ENCODE data around the gene TMEM53.

The TMEM53 gene

GRCh38 chr1:44646261-44647110, 27.8 kb downstream of the TMEM53 start:
- no peak for DNase-seq

- DNase-seq, result no peak
Observed at GRCh38 chr1:44645476-44646244, 28.6 kb downstream of the TMEM53 start.

DNA sequence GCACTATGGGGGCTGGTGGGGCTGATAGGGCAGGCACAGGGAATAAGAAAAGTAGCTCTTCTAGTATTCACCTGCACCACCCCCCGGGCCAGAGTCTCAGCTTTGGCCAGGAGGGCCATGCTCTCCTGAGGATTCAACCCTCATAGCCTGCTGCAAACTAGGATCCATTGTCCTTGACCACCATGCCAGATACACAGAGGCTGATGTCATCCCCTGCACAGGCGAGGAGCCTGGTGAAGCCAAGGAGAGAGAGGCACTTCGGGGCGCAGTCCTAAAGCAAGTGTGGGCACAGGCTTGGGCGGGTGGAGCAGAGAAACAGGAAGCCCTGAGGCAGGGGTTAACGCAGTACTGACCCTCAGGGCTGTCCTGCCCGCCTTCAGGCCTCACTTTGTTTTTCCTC, 29.5 kb downstream of the TMEM53 start:
- no peak for DNase-seq

- no peak for DNase-seq
Observed at GRCh38 chr1:44643721-44644334, 30.5 kb downstream of the TMEM53 start.

DNA sequence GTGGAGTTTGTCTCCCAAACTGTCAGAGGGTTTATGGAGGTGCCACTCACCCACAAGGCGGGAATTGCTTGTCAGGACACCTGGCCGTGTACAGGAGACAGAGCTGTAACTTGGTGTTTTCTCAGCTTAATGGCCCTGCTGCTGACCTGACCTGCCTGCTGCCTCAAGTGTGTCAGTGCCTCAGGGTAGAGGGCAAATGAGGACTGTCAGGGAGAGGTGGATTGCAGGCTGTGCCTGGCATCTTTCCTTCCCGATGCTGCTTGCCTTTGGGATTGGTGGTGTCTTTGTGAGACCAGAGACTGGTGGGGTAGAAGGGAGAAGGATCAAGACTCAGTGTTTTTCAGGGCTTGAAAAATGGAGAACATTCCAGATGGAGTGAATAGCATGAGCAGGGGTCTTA, 31.4 kb downstream of the TMEM53 start:
- no peak for DNase-seq

DNA sequence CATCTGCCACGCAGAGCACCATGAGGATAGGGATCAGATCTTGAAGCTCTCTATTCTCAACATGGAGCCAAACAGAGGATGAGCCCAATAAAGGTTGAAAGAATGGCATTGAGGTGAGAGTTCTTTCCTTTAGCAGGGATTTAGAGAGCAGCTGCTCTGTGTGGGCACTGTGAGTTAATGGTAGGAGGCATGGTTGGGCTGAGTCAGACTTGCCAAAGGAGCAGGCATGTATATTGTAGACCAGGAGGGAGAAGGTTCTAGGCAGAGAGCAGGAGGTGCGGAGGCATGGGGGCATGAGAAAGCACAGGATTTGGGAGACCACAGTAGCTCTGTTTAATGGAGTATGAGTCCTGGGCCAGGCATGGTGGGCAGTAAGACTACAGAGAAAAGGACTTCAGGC, 32.0 kb downstream of the TMEM53 start:
- DNase-seq, result no peak

GRCh38 chr1:44641126-44642102, 32.9 kb downstream of the TMEM53 start:
- DNase-seq, result no peak

DNA sequence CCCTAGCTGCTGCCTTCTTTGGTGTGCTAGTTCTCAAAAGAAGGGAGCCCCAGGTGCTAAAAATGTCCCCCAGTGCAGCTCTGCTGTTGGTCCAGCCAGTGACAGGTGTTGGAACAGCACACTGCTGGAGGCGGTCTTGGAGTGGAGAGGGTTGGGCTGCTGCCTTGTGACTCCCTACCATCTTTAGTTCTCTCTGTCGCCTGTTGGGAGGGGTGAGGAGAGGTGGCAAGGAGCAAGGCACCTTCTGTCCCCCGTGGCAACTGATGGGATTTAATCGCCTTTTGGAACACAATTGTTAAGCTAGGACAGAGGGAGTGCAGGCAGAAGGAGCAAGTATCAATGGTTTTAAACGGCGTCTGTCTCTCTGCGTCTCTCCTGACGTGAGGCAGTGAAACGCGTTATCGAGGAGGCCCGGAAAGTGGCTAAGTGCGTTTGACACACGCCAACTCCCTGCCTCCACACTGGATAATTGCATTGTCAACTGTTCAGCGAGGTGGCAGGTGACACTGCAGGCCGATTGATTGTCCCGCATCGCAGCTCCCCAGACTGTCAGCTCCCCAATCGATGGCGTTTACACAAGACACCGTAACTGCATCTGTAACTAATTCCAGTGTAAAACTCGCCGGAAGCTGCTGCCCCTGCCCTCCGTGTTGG, 34.0 kb downstream of the TMEM53 start:
- no peak for DNase-seq

GRCh38 chr1:44637702-44638411, 36.4 kb downstream of the TMEM53 start:
- DNase-seq, result no peak

GRCh38 chr1:44636688-44637598, 37.3 kb downstream of the TMEM53 start:
- no peak for DNase-seq

DNA sequence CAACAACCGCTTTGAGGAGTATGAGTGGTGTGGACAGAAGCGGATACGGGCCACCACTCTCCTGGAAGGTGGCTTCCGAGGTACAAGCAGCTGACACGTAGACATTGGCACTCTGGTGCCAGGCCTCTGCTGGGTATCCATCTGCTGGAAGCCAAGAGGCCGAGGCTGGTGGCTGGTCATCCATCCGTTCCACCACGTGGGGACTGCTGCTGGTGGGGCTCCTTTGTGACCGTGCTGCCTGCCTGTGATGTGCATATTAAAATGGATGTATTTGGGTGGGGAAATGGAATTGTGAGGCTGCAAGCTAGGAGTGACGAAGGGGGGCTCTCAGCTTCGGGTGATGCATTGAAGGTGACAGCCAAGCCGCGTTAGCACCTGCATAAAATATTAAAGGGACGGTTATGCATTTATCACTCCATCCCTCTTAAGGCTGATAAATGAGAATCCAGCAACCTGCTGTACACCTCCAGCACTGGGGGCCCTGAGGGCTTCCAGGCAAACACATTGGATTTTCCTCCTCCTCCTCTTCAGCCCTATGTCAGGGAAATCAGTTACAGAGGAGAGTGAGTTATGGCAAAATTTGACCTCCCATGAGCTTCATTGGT, 38.1 kb downstream of the TMEM53 start:
- DNase-seq, result no peak

- DNase-seq, result no peak
Observed at GRCh38 chr1:44635439-44635838, 38.8 kb downstream of the TMEM53 start.

DNA sequence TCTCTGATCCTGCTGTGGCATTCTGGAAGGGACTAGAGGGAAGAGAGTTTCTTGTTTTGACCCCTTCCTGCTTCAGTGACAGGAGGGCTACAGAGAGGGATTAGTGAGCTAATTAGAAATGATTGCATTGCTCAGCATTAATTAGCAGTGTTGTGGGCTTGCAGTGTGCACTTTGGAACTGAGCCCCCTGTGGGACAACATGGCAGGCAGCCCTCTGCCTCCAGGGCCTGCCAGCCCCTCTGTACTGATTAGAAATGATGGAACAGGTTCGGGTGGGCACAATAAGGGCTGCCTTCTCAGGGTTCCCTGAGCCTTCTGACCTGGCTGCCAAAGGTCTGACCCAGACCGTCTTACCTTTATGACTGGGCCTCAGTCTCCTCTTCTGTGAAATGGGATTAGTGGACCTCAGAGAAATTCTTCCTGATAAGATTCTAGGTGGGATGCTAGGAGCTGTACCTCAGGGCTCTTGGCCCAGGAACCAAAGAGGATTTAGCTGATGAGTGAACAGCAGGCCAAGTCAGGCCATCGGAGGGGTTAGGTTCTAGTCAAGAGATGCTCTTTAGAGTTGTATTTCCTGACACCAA, 39.6 kb downstream of the TMEM53 start:
- DNase-seq, result no peak

DNA sequence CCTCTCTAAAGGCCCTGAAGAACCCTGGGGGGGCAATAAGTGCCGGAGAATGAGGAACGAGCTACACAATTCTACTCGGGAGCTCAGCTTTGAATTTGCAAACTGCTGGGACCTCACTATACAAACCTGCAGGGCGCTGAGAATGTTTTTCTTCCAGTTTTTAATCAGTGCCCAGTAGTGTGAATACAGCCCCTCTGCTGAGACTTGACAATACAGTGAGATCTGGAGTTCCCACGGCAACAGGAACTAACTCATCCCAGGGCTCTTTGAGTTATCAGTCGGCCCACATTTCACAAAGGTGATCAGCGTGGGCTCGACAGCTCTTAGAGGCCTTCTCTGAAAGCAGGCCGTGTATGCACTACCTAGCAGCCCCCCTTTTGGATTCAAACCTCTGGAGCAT, 41.7 kb downstream of the TMEM53 start:
- peak in 1 of 5 experiments; percentile 34 for DNase-seq

DNA sequence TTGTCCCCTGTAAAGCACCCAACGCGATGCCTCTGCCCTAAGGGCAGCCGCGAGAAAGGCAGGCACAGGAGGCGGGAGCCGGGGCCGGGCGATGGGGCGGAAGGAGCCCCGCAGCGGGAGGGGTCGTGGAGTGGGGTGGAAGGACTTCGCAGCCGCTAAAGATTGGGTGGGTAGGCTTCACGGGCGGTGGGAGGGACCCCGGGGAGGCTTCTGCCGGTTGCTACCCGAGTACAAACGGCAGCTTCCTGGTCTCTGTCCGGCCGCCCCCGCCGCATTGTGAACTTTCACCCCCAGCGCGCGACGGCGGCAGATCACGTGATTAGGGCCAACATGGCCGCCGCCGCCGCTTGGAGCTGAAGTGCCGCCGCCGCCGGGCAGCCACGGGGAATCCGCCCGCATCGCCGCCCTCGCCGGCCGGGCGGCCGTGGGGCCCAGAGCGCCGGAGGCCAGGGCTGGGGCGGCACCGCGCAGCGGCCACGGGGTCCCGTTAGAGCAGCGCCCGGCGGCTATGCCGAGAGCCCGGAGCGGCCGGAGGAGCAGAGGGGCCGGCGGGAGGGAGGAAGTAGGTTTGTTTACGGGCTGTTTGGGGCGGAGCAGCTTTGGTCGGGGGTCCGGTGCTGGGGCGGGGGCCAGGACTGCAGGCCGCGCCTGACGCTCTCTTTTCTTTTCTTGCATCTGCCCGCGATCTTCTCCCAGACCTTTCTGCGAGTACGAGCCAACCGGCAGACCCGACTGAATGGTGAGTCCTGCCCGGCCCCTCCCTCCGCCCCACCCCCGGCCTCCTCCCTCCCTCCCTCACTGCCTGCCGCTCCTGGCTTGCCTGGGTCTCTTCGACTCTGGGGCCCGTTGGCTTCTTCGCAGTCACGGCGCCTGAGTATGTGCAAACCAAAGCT, 42.4 kb downstream of the TMEM53 start:
- DNase-seq, result peak; percentile 71 to 93 (median 83)

GRCh38 chr1:44631333-44631646, 43.0 kb downstream of the TMEM53 start:
- DNase-seq, result no peak

GRCh38 chr1:44630116-44630515, 44.2 kb downstream of the TMEM53 start:
- no peak for DNase-seq

All from T-helper 2 cell (primary cell).